Heart left ventricle (tissue), 16 donors: ENCODE data around the gene ACTN2. TPM values are rescaled to one million over a fixed set of nuclear protein-coding genes. Genes with fewer than 3 reads are reported as not detected.

ENCODE experiments used
- ATAC-seq, 4 donors: fragments of 200-7000 bp; cut with Tn5 transposase; one replicate each; pipeline ENCODE4 v1.9.1; 2020 to 2022; ENCODE audit warnings: moderate library complexity in 4 of 4, mild to moderate bottlenecking in 3 of 4, moderate number of reproducible peaks in 1 of 4
- DNase-seq, 5 donors: peaks; one replicate each; pipeline ENCODE4 v3.0.0-alpha.2; 2020
- H3K27ac ChIP-seq, 12 donors: fragments of 200-600 bp; sonication (generic) in 4 of 12; one replicate each; pipeline versions ENCODE4 v1.5.0 to v1.8.0; 2016 to 2022; ENCODE audit warnings: mild to moderate bottlenecking in 2 of 12
- H3K27me3 ChIP-seq, 9 donors: fragments of 200-600 bp; sonication (generic) in 2 of 9; one replicate each; pipeline versions ENCODE4 v1.5.1 to v1.8.0; 2016 to 2022; ENCODE audit warnings: mild to moderate bottlenecking in 3 of 9
- H3K36me3 ChIP-seq, 9 donors: fragments of 200-600 bp; sonication (generic) in 2 of 9; one replicate each; pipeline versions ENCODE4 v1.5.0 to v1.8.0; 2018 to 2022; ENCODE audit warnings: mild to moderate bottlenecking in 2 of 9
- H3K4me1 ChIP-seq, 12 donors: fragments of 200-600 bp; sonication (generic) in 4 of 12; one replicate each; pipeline versions ENCODE4 v1.5.0 to v1.8.0; 2016 to 2022; ENCODE audit warnings: mild to moderate bottlenecking in 3 of 12
- H3K4me3 ChIP-seq, 12 donors: fragments of 200-600 bp; sonication (generic) in 4 of 12; one replicate each; pipeline versions ENCODE4 v1.5.0 to v1.8.0; 2017 to 2022; ENCODE audit warnings: mild to moderate bottlenecking in 9 of 12, moderate library complexity in 4 of 12
- H3K9me3 ChIP-seq, 12 donors: fragments of 200-600 bp; sonication (generic) in 4 of 12; one replicate each; pipeline versions ENCODE4 v1.5.0 to v1.8.0; 2016 to 2022; ENCODE audit warnings: mild to moderate bottlenecking in 1 of 12
- POLR2A ChIP-seq, 2 donors: fragments of 450-650 bp; IDR thresholded peaks; one replicate each; pipeline ENCODE4 v1.6.1; 2017; ENCODE audit warnings: antibody characterized with exemption in 2 of 2, mild to moderate bottlenecking in 2 of 2, moderate library complexity in 2 of 2
- WGBS, 4 donors: extraction: QIAGEN DNeasy Blood & Tissue Kit in 2 of 4; methylation state at CpG; one replicate each; pipeline versions ENCODE4 v1.1.5 to v1.1.7; 2013 to 2018; 5-methylcytosine and 5-hydroxymethylcytosine counted together
- intact Hi-C, 10 donors: fragments of 100-400 bp; cut with DNase I; formaldehyde crosslinking; loops; one replicate each; pipeline versions ENCODE4 v1.11.1 to v1.14.2; 2022
- polyA plus RNA-seq, 2 donors: library from polyadenylated mRNA; stranded (reverse); fragments of 200-250 nt; gene quantifications; one replicate each; pipeline ENCODE4 v1.2.3, GENCODE V29; 2013
- total RNA-seq, 9 donors: library from RNA; depleted of rRNA in 2 of 9; stranded (reverse); fragments of >200 nt in 2 of 9; fragmentation: NEBNext Ultra II Directional in 3 of 9; extraction: Animal tissue kit (Norgen Biotek cat#: 25700) in 3 of 9; gene quantifications; one replicate each; pipeline versions ENCODE4 v1.1.0 to v1.2.4, GENCODE V29; 2016 to 2023
- TF ChIP-seq, protein P1 (sequence below), 12 donors: fragments of 200-600 bp; sonication (generic) in 4 of 12; IDR thresholded peaks; one replicate each; pipeline versions ENCODE4 v1.5.0 to v1.8.0; 2018 to 2022; ENCODE audit warnings: antibody characterized with exemption in 12 of 12, mild to moderate bottlenecking in 5 of 12
- donor health status: ischemic (EF 13 %, LVEDD 7.1; RV severe dilation, severe dysfunction).
- donor health status: healthy with polysubstance abuse.
- donor health status: DM: no; HTN: yes; CAD: no.
- donor health status: DM: no; HTN: no; CAD: no.
- donor health status: ischemic (EF 25% LVEDD 6.9; RV normal size, moderate dysfunction).
- donor health status: ischemic (EF 25% LVEDD 5.7; RV mildly dilated, moderate dysfunction).
- donor health status: healthy.
- donor health status: DM: yes; HTN: yes; CAD: no.
- donor health status: ischemic (EF 35%, LVEDD 5.7; RV mildly dilated, moderate dysfunction).
- donor health status: nonischemic (EF 11% LVEDD 7.7; RV severe dilation, severe dysfunction).
- donor health status: DM: yes; HTN: yes; CAD: no.
- donor health status: PGD.
- donor health status: ischemic (EF 29% LVEDD 5.4; RV normal size, mild dysfunction).
- donor health status: nonischemic (EF 23%, LVEDD 6.1; RV moderate dilation, normal function).

ACTN2 gene
- total and polyA plus RNA-seq, 11 donors: 1,024 to 4,007 (median 2,848) TPM

DNA sequence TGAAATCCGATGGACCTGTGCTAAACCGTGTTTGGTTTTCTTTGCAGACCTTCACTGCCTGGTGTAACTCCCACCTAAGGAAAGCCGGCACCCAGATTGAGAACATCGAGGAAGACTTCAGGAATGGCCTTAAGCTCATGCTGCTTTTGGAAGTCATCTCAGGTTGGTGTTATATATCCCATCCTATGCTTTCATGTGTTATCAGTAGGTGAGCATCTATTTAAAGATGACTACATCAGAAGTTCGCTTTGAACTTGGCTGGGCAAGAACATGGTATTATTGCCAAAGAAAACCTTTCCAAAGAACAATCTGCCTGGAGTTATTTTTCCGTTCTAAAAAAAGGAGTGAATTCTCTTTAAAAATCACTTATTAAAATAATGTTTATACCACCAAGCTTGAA lies 31.5 kb downstream of the ACTN2 start:
- TF ChIP-seq POLR2A (IDR thresholded peaks at IDR 0.05): no peak
- TF ChIP-seq, protein P1, sequence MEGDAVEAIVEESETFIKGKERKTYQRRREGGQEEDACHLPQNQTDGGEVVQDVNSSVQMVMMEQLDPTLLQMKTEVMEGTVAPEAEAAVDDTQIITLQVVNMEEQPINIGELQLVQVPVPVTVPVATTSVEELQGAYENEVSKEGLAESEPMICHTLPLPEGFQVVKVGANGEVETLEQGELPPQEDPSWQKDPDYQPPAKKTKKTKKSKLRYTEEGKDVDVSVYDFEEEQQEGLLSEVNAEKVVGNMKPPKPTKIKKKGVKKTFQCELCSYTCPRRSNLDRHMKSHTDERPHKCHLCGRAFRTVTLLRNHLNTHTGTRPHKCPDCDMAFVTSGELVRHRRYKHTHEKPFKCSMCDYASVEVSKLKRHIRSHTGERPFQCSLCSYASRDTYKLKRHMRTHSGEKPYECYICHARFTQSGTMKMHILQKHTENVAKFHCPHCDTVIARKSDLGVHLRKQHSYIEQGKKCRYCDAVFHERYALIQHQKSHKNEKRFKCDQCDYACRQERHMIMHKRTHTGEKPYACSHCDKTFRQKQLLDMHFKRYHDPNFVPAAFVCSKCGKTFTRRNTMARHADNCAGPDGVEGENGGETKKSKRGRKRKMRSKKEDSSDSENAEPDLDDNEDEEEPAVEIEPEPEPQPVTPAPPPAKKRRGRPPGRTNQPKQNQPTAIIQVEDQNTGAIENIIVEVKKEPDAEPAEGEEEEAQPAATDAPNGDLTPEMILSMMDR (IDR thresholded peaks at IDR 0.05): no peak
- WGBS, 4 donors: 58 to 65% (median 61%) methylated on average over 6 of the region's 6 CpGs
- Histone ChIP-seq H3K27ac (peak overlapping the region in 8 of 12 donors; percentile 5 to 80 (median 50)), H3K27me3 (no peaks in the 10 kb centered on the region), H3K36me3 (peaks cover 0 to 55% (median 8%) of the 10 kb centered on the region in 9 donors), H3K9me3 (no peaks in the 10 kb centered on the region), H3K4me1 (peaks cover 0 to 57% (median 23%) of the 10 kb centered on the region in 12 donors), H3K4me3 (no peak overlapping the region)
- DNase-seq (no peak), ATAC-seq (peak in 2 of 4 donors; percentile 11 to 23)
- intact Hi-C loops: no loop called here

DNA sequence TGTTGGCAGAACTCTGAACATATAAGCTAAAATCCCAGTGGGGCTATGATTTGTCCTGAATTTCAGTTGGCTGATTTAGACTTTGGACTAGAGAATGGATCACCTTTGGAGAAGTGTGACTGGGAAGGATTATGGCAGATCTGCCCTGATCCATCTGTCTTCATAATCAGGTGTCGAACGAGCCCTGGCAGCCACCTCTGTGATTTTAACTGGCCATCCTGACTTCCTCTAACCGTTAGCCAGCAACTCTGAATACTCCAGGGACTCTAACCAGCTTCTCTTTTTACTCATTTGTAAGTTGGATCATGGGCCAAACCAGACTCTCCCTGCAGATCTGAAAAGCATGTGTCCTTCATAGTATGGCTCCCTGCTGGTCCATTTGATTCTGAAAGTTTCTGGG lies 32.0 kb downstream of the ACTN2 start:
- Histone ChIP-seq H3K4me3 (no peak overlapping the region), H3K27ac (peak overlapping the region in 7 of 12 donors; percentile 11 to 80 (median 52)), H3K27me3 (no peaks in the 10 kb centered on the region), H3K36me3 (peaks cover 0 to 60% (median 8%) of the 10 kb centered on the region in 9 donors), H3K4me1 (peaks cover 0 to 58% (median 23%) of the 10 kb centered on the region in 12 donors), H3K9me3 (no peaks in the 10 kb centered on the region)
- ATAC-seq (peak; percentile 6 to 51 (median 13)), DNase-seq (no peak)
- WGBS, 4 donors: 10 to 20% (median 13%) methylated on average over 3 of the region's 3 CpGs
- intact Hi-C loops: no loop called here
- TF ChIP-seq POLR2A (IDR thresholded peaks at IDR 0.05): no peak
- TF ChIP-seq, protein P1 (IDR thresholded peaks at IDR 0.05): no peak

DNA sequence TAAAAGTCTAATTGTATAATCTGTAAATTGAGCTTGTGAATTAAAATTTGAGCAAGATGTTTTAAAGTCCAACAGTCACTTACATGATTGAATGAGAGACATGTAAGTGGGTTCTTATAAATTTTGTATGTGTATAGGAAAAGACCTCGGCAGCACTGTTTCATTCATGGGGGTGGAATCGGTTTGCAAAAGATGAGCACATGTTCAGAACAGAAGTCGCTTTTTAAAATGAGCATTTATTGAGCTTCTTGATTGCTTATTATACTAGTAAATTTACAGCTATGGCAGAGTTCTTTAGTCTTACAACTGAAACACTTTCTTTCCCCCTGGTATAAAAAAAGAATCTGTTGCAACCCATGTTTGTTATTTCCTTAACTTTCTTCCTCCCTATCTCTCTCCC lies 33.9 kb downstream of the ACTN2 start:
- intact Hi-C loops: no loop called here
- DNase-seq (no peak), ATAC-seq (no peak)
- H3K4me1 ChIP-seq: peaks cover 0 to 64% (median 25%) of the 10 kb centered on the region in 12 donors
- peaks cover 0 to 79% (median 8%) of the 10 kb centered on the region in 9 donors for H3K36me3 ChIP-seq
- WGBS, 4 donors: 42 to 65% (median 44%) methylated on average over 3 of the region's 3 CpGs
- no peak for TF ChIP-seq POLR2A (IDR thresholded peaks at IDR 0.05)
- TF ChIP-seq, protein P1 (IDR thresholded peaks at IDR 0.05): no peak
- no peaks in the 10 kb centered on the region for H3K27me3 ChIP-seq
- H3K27ac ChIP-seq: no peak overlapping the region
- no peak overlapping the region for H3K4me3 ChIP-seq
- H3K9me3 ChIP-seq: no peaks in the 10 kb centered on the region

DNA sequence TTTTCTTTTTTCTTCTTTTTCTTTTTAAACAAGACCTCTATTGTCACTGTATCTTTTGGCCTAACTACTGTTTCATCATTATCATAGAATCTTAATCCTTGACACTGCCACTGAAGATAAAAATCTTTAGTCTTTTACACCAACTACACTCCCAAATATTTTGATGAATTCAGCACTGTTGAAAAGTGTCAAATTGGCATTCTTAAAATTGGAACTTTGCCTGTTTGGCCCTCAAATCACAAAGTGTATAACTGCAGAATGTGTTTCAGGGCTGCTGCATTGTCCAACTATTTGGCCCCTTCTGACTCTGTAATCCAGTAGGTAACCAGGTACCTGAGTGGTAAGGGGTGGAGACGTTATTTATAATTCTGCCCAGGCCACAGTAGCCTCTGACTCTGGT lies 34.3 kb downstream of the ACTN2 start:
- ATAC-seq (no peak), DNase-seq (no peak)
- H3K27ac ChIP-seq: no peak overlapping the region
- H3K4me1 ChIP-seq: peaks cover 0 to 64% (median 23%) of the 10 kb centered on the region in 12 donors
- TF ChIP-seq, protein P1 (IDR thresholded peaks at IDR 0.05): no peak
- TF ChIP-seq POLR2A (IDR thresholded peaks at IDR 0.05): no peak
- peaks cover 0 to 79% (median 12%) of the 10 kb centered on the region in 9 donors for H3K36me3 ChIP-seq
- 30 to 43% (median 36%) methylated on average over 1 of the region's 1 CpG for WGBS, 4 donors
- H3K4me3 ChIP-seq: no peak overlapping the region
- no peaks in the 10 kb centered on the region for H3K9me3 ChIP-seq
- H3K27me3 ChIP-seq: no peaks in the 10 kb centered on the region
- intact Hi-C loops: no loop called here
